ENCODE data around the gene JSRP1. TPM values are rescaled to one million over a fixed set of nuclear protein-coding genes. Genes with fewer than 3 reads are reported as not detected.

The JSRP1 gene
- total and polyA plus RNA-seq, 2 experiments from 2014 or later = 2.4 to 3.1 TPM

GRCh38 chr19:2223959-2224358 lies 32.3 kb downstream of the JSRP1 start (continued):
- TF ChIP-seq ZNF462 (CRISPR knock-in tag; IDR thresholded peaks at IDR 0.05) = no peak

- 0 out of 2 replicates have a peak, but pooled peaks cover 4% of the 10 kb centered on the region for H3F3A ChIP-seq (replicated peaks; ENCODE audit: low read depth)
- H3K4me3 ChIP-seq = no peak overlapping the region
- H3K27me3 ChIP-seq (ENCODE audit: insufficient read depth) = no peaks in the 10 kb centered on the region
- no peak overlapping the region for H2AFZ ChIP-seq
- no peak for DNase-seq (ENCODE audit: low spot score)
- H3K4me3 Mint-ChIP-seq = no peak overlapping the region
- H3K27me3 Mint-ChIP-seq (ENCODE audit: insufficient read depth, low read depth, poor library complexity) = peaks cover 11% of the 10 kb centered on the region
- no peak overlapping the region for H3K27ac ChIP-seq (ENCODE audit: low read depth)
- H3K9me3 Mint-ChIP-seq = no peaks in the 10 kb centered on the region
- H3K27ac Mint-ChIP-seq = no peak overlapping the region
- no peak for ATAC-seq
- H3K79me2 ChIP-seq (replicated peaks; ENCODE audit: insufficient read depth) = no peaks in the 10 kb centered on the region
- peaks cover 30% of the 10 kb centered on the region for H3K36me3 Mint-ChIP-seq (ENCODE audit: low read depth)
- H3K36me3 ChIP-seq (ENCODE audit: insufficient read depth) = peaks cover 3% of the 10 kb centered on the region; the same call in 1 of the 2 replicates
- H4K20me1 ChIP-seq (replicated peaks; ENCODE audit: insufficient read depth) = 0 out of 2 replicates have a peak, but pooled peaks cover 3% of the 10 kb centered on the region
- no peaks in the 10 kb centered on the region for H3K9me2 ChIP-seq (ENCODE audit: insufficient read depth)
- H3K4me1 Mint-ChIP-seq = no peaks in the 10 kb centered on the region
- no peak overlapping the region for H3K4me2 ChIP-seq
- H3K4me1 ChIP-seq (ENCODE audit: insufficient read depth) = no peaks in the 10 kb centered on the region
- TF ChIP-seq ETS1 (IDR thresholded peaks at IDR 0.05) (no peak), ZNF331 (CRISPR knock-in tag; IDR thresholded peaks at IDR 0.05; ENCODE audit: low read depth) (no peak), REST (IDR thresholded peaks at IDR 0.05; ENCODE audit: unreplicated experiment) (no peak), NANOG (IDR thresholded peaks at IDR 0.05; ENCODE audit: borderline replicate concordance) (no peak), EZH2phosphoT487 (IDR thresholded peaks at IDR 0.05; ENCODE audit: unreplicated experiment) (no peak), POLR2AphosphoS5 (IDR thresholded peaks at IDR 0.05; ENCODE audit: low read depth) (no peak), STAT1 (IDR thresholded peaks at IDR 0.05; ENCODE audit: unreplicated experiment) (no peak), ZNF114 (CRISPR knock-in tag; IDR thresholded peaks at IDR 0.05) (no peak), CTCF (conservative IDR thresholded peaks at IDR 0.05; ENCODE audit: low read depth in 2 of 2) (no peak), EZH2 (IDR thresholded peaks at IDR 0.05; ENCODE audit: low read depth, unreplicated experiment) (no peak), JUNB (IDR thresholded peaks at IDR 0.05; ENCODE audit: unreplicated experiment) (no peak), CREB1 (CRISPR knock-in tag; IDR thresholded peaks at IDR 0.05; ENCODE audit: low read depth) (no peak)
Observed at GRCh38 chr19:2223391-2223790, 32.8 kb downstream of the JSRP1 start.

Measured in GM23338 (cell line).